Small intestine (tissue), 16 donors: ENCODE results near the gene ELMOD3. TPM values are rescaled to one million over a fixed set of nuclear protein-coding genes. Genes with fewer than 3 reads are reported as not detected.

Experiments
- DNase-seq, 2 donors: peaks; one replicate each; pipeline versions ENCODE4 v3.0.0 to v3.0.0-alpha.2; 2013
- FAIRE-seq: peaks from 2 replicates; lab custom pipeline; 2012; peaks lifted over from hg19 to GRCh38; lab: Jason Lieb, UNC
- H3K27ac ChIP-seq, 3 donors: one replicate each; pipeline ENCODE4 v1.5.1; 2013; ENCODE audit warnings: low read length in 2 of 3, mild to moderate bottlenecking in 2 of 3, control low read depth in 1 of 3, inconsistent platforms in 1 of 3, low read depth in 1 of 3, moderate library complexity in 1 of 3
- H3K27me3 ChIP-seq, 3 donors: one replicate each; pipeline ENCODE4 v1.6.1; 2013; ENCODE audit warnings: low read length in 3 of 3, inconsistent platforms in 1 of 3; ENCODE audit not compliant: control insufficient read depth in 3 of 3, insufficient read depth in 3 of 3
- H3K36me3 ChIP-seq, 3 donors: one replicate each; pipeline ENCODE4 v1.6.1; 2013; ENCODE audit warnings: low read length in 3 of 3, inconsistent platforms in 1 of 3, low read depth in 1 of 3, mild to moderate bottlenecking in 1 of 3, moderate library complexity in 1 of 3; ENCODE audit not compliant: control insufficient read depth in 3 of 3, insufficient read depth in 2 of 3
- H3K4me1 ChIP-seq, 3 donors: one replicate each; pipeline ENCODE4 v1.6.1; 2013; ENCODE audit warnings: low read length in 2 of 3, inconsistent platforms in 1 of 3, low read depth in 1 of 3, mild to moderate bottlenecking in 1 of 3, moderate library complexity in 1 of 3; ENCODE audit not compliant: control insufficient read depth in 3 of 3, insufficient read depth in 2 of 3
- H3K4me3 ChIP-seq, 3 donors: one replicate each; pipeline ENCODE4 v1.5.1; 2013; ENCODE audit warnings: low read length in 3 of 3, control low read depth in 1 of 3, inconsistent platforms in 1 of 3, low read depth in 1 of 3, mild to moderate bottlenecking in 1 of 3, moderate library complexity in 1 of 3
- H3K9me3 ChIP-seq, 2 donors: one replicate each; pipeline ENCODE4 v1.6.1; 2013; ENCODE audit warnings: low read depth in 1 of 2, low read length in 1 of 2; ENCODE audit not compliant: control insufficient read depth in 2 of 2, insufficient read depth in 1 of 2
- whole genome bisulfite sequencing, 3 donors: extraction: QIAGEN DNeasy Blood & Tissue Kit; methylation state at CpG; one replicate each; pipeline ENCODE4 v1.1.7; 2013; 5-methylcytosine and 5-hydroxymethylcytosine counted together
- long read RNA-seq, 10 donors: transcript quantifications; one replicate each; lab custom pipeline, GENCODE V29; 2026
- polyA plus RNA-seq, 4 donors: library from polyadenylated mRNA; stranded (reverse) in 3 of 4; unstranded in 1 of 4; fragments of 200-250 nt in 3 of 4; fragments of 120-200 nt in 1 of 4; gene quantifications; one replicate each; pipeline versions ENCODE4 v1.2.1 to v1.2.3, GENCODE V29; 2013
- donor health status: healthy with polysubstance abuse.
- donor health status: control.
- donor health status: control.
- donor health status: Bipolar disorder and iron deficiency.
- donor health status: healthy.

Gene ELMOD3
- polyA plus RNA-seq, result 10 to 100 TPM; 16.1 to 36.9 (median 22.5) TPM
- long read RNA-seq, donor 1, result 0 reads
- long read RNA-seq, donor 2, partial matches to known transcripts, result 0 of 1 reads
- long read RNA-seq, donor 2, other reads (novel, unspliced or antisense), result 0 of 1 reads
- long read RNA-seq, donor 3, result 0 reads
- long read RNA-seq, donor 4, result 0 reads
- long read RNA-seq, donor 5, result 0 reads
- long read RNA-seq, donor 6, partial matches to known transcripts, result 15 of 20 reads
- long read RNA-seq, donor 6, other reads (novel, unspliced or antisense), result 5 of 20 reads
- long read RNA-seq, donor 7, result 0 reads
- long read RNA-seq, donor 8, result 0 reads
- long read RNA-seq, donor 9, partial matches to known transcripts, result 0 of 1 reads
- long read RNA-seq, donor 9, other reads (novel, unspliced or antisense), result 0 of 1 reads
- long read RNA-seq, donor 10, partial matches to known transcripts, result 0 of 3 reads
- long read RNA-seq, donor 10, other reads (novel, unspliced or antisense), result 0 of 3 reads

DNA sequence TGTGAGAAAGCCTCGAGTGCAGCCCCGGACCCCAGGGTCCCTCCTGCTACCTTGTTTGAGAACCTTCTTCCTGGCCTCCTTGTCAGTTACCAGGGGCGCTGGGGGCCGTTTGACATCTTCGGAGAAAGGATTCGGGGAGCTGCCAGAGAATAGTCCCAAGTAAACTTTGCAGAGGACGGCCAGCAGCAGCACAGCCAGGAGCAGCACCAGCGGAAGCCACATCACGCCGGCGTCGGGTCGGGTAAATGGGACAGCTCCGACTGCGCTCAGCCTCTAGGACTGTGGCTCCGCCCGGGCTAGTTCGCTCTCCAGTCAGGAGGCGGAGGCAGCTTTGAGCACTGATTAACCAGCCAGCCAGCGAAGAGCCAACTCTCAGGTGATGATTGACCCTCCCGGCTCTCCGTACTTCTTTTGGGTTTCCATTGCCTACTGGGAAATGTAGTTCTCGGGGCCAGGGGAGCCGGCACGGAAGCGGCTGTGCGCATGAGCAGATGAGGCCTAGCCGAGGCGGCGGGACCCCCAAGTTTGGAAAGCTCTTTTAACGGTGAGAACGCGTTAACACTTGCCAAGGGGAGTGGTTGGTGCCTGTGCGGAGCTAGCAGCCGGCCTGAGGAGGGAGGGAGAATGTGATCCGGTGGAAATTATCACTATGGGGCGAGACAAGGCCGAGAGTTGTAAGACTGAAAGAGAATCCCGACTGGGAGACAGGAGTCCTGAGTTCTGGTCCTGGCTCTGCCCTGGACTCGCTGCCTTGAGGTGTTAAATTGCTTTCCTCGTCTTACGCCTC is at the start of gene ELMOD3, which contains the start of gene RETSAT:
ELMOD3 (plus strand) TSS at position 484 of the 787 bp plus-strand sequence. CDS start 2,430 bp downstream, outside the sequence.
RETSAT (minus strand) TSS at position 243 of the 787 bp plus-strand sequence; CDS start at position 222, 21 bp downstream.
- Histone ChIP-seq H3K4me3 (peak within 1 kb of the TSS; percentile 59 to 99 (median 81)), H3K9me3 (no peaks in the 10 kb centered on the region), H3K27ac (peak within 1 kb of the TSS; percentile 94 to 98 (median 97)), H3K4me1 (peaks cover 2 to 8% (median 4%) of the 10 kb centered on the region in 3 donors), H3K36me3 (peaks cover 7 to 44% (median 14%) of the 10 kb centered on the region in 3 donors), H3K27me3 (no peaks in the 10 kb centered on the region)
- peak; percentile 99 to 100 for DNase-seq
- no peak for FAIRE-seq
- 0 to 1% (median 0%) methylated on average over 42 of the region's 42 CpGs for WGBS, 3 donors

GRCh38 chr2:85307527-85307897 is 47.1 kb upstream of the ELMOD3 start:
- DNase-seq (peak in 1 of 2 donors; percentile 75), FAIRE-seq (no peak)
- no peaks in the 10 kb centered on the region for H3K9me3 ChIP-seq
- H3K4me1 ChIP-seq, result peaks cover 5 to 26% (median 10%) of the 10 kb centered on the region in 3 donors
- H3K27me3 ChIP-seq, result no peaks in the 10 kb centered on the region
- peak overlapping the region; percentile 89 to 99 (median 94) for H3K27ac ChIP-seq
- 10 to 62% (median 35%) methylated on average over 9 of the region's 9 CpGs for WGBS, 3 donors
- peak overlapping the region in 2 of 3 donors; percentile 37 to 40 for H3K4me3 ChIP-seq
- H3K36me3 ChIP-seq, result peaks cover 0 to 64% (median 4%) of the 10 kb centered on the region in 3 donors

- Histone ChIP-seq H3K36me3 (peaks cover 0 to 61% (median 4%) of the 10 kb centered on the region in 3 donors), H3K4me3 (no peak overlapping the region), H3K27ac (peak overlapping the region in 2 of 3 donors; percentile 89 to 99), H3K27me3 (no peaks in the 10 kb centered on the region), H3K9me3 (no peaks in the 10 kb centered on the region), H3K4me1 (peaks cover 5 to 26% (median 10%) of the 10 kb centered on the region in 3 donors)
- FAIRE-seq, result no peak
- 65 to 89% (median 78%) methylated on average over 6 of the region's 6 CpGs for WGBS, 3 donors
- DNase-seq, result no peak
Measured at GRCh38 chr2:85308201-85308600, 46.4 kb upstream of the ELMOD3 start.

DNA sequence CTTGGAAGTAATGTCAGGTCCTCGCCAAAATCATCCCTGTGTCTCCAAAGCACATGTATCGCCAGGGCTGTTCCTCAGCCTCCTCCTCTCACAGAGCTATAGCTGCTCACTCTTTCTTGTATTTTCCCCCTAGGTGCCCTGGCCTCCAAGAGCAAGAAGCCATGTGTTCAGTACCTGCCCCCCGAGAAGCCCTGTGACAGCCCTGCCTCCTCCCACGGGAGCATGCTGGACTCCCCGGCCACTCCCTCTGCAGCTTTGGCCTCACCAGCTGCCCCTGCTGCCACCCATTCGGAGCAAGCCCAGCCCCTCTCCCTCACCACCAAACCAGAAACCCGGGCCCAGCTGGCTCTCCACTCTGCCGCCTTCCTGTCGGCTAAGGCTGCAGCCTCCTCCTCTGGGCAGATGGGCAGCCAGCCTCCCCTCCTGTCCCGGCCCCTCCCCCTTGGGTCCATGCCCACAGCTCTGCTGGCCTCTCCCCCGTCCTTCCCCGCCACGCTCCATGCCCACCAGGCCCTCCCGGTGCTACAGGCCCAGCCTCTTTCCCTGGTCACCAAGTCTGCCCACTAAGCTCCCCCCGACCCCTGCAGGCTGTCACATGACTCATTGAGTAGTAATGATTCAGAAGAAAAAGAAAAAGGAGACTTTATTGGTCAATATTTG is 45.5 kb upstream of the ELMOD3 start:
- Histone ChIP-seq H3K27me3 (no peaks in the 10 kb centered on the region), H3K27ac (peak overlapping the region in 1 of 3 donors; percentile 56), H3K4me1 (peaks cover 5 to 26% (median 10%) of the 10 kb centered on the region in 3 donors), H3K36me3 (peaks cover 0 to 61% (median 4%) of the 10 kb centered on the region in 3 donors), H3K9me3 (no peaks in the 10 kb centered on the region), H3K4me3 (no peak overlapping the region)
- DNase-seq (no peak), FAIRE-seq (no peak)
- 12 to 34% (median 34%) methylated on average over 15 of the region's 15 CpGs for WGBS, 3 donors

- Histone ChIP-seq H3K9me3 (no peaks in the 10 kb centered on the region), H3K4me1 (peaks cover 5 to 31% (median 10%) of the 10 kb centered on the region in 3 donors), H3K4me3 (no peak overlapping the region), H3K27ac (peak overlapping the region in 1 of 3 donors; percentile 60), H3K27me3 (no peaks in the 10 kb centered on the region), H3K36me3 (peaks cover 0 to 61% (median 4%) of the 10 kb centered on the region in 3 donors)
- DNase-seq (no peak), FAIRE-seq (no peak)
- 60 to 72% (median 64%) methylated on average over 19 of the region's 19 CpGs for WGBS, 3 donors
Measured at GRCh38 chr2:85309699-85310321, 44.8 kb upstream of the ELMOD3 start.

- H3K27ac ChIP-seq, result no peak overlapping the region
- peaks cover 5 to 34% (median 12%) of the 10 kb centered on the region in 3 donors for H3K4me1 ChIP-seq
- WGBS, 3 donors, result 78 to 84% (median 84%) methylated on average over 3 of the region's 3 CpGs
- H3K4me3 ChIP-seq, result no peak overlapping the region
- DNase-seq (no peak), FAIRE-seq (no peak)
- H3K27me3 ChIP-seq, result no peaks in the 10 kb centered on the region
- no peaks in the 10 kb centered on the region for H3K9me3 ChIP-seq
- peaks cover 0 to 61% (median 4%) of the 10 kb centered on the region in 3 donors for H3K36me3 ChIP-seq
Measured at GRCh38 chr2:85310330-85310729, 44.2 kb upstream of the ELMOD3 start.

GRCh38 chr2:85312404-85312803 is 42.2 kb upstream of the ELMOD3 start:
- Histone ChIP-seq H3K27me3 (no peaks in the 10 kb centered on the region), H3K36me3 (peaks cover 3 to 62% (median 11%) of the 10 kb centered on the region in 3 donors), H3K4me3 (no peak overlapping the region), H3K27ac (no peak overlapping the region), H3K4me1 (peaks cover 5 to 27% (median 10%) of the 10 kb centered on the region in 3 donors), H3K9me3 (no peaks in the 10 kb centered on the region)
- FAIRE-seq, result no peak
- WGBS, 3 donors, result 87 to 89% (median 87%) methylated on average over 7 of the region's 7 CpGs
- no peak for DNase-seq
